ENCODE results near the gene NCR3LG1.
A peak's percentile ranks its signal among the peaks of the same experiment; 100 is the strongest.

GRCh38 chr11:17354601-17354991 lies 3.0 kb downstream of the NCR3LG1 start:
- TF ChIP-seq EZH2 (IDR thresholded peaks at IDR 0.05): no peak
- TF ChIP-seq CTCF (IDR thresholded peaks at IDR 0.05): peak; percentile 73
- no peak for TF ChIP-seq EZH2phosphoT487 (IDR thresholded peaks at IDR 0.05)

All from neural progenitor cell (in vitro differentiated cells).